Globus pallidus (tissue), 1 donor: ENCODE results near the gene CASK.

Experiments used
- DNase-seq: peaks from one replicate; pipeline ENCODE4 v3.0.0-alpha.2; 2015; ENCODE audit warnings: low spot score

The CASK gene

DNA sequence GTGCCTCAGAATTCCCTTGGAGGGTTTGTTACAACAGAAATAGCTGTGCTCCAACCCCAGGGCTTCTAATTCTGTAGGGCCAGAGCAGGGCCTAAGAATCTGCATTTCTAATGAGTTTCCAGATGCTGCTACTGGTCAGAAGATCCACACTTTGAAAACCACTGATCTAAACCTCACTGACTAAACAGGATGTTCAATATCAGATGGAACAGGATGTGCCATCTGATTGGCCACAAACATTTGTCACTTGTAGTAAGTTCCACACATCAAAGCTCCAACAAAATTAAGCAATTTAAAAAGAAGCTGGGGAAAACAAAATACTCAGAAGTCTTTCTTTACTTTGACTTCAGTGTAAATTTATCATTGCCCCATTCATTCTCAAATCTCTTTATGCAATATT is 14.3 kb downstream of the CASK start:
- DNase-seq: no peak

DNA sequence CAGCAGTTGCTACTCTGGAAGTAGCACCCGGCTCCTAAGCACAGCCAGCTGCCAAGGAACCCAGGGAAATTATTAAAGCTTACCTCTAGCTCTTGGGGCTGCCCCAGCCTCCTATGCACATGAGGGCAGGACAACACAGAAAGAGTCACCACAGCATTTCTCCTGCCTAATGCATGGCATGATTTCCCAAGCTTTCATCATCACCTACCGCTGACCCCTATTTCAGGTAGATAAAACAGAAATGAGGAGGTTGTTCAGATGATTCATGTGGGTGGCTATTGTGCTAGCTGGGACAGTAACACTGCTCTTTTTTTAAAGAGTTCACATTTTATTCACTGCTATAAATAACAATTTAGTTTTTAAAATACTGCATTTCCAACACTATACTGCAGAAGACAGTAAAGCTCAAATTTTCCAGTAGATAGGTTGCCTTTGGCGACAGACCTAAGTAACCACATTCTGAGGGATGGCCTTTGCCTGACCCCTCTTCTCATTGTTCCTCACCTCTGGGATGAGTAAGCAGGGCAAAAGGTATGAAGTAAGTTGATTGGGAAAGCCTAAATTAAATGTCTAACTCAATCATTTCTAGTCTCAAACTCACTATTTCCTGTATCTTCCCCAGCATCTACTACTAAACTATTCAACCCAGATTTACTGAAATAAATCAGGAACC is 16.7 kb downstream of the CASK start:
- no peak for DNase-seq

DNA sequence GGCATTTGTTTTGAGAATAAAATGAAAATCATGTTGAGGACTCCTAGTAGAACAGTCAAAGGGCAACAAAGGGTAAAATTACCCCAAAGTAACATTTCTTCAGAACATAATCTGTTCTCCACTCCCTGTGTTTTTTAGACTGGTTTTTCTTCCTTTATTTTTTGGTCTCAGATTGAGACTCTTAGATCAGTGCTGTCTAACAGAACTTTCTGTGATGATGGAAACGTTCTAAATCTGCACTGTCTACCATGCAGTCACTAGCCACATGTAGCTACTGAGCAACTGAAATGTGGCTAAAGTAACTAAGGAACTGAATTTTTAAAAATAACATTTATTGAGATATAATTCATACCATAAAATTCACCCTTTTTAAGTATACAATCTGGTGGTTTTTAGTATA is 19.8 kb downstream of the CASK start:
- no peak for DNase-seq

DNA sequence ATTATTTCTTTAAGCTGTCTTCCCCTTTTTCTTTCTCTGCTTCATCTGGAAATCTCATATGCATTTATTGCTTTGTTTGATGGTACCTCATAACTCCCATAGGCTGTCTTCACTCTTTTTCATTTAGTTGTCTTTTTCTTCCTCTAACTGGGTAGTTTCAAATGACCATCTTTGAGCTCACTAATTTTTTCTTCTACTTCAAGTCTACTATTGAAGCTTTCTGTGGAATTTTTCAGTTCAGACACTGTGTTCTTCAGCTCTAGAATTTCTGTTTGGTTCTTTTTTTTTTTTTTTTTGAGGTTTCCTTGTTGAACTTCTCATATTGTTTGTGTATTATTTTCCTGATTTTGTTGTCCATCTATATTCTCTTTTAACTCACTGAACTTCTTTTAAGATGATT is 23.0 kb downstream of the CASK start:
- DNase-seq: no peak

DNA sequence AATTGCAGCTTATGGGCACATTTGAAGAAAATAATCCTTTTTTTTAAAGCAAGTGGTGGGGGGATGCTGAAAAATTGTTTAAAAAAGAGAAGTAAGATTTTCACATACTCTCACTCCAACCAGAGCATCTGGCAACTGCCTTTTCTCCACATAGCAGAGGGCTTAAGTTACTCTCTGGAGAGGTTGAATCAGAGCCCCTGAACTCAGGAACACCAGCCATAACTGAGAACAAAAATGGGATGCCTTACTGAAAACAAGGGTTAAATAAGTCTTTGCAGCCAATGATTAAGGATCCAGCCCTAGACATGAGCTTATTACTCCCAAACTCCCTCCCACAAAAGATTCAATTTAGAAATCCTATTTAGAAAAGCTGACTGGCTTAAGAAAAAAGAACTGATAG is 27.5 kb downstream of the CASK start:
- no peak for DNase-seq

DNA sequence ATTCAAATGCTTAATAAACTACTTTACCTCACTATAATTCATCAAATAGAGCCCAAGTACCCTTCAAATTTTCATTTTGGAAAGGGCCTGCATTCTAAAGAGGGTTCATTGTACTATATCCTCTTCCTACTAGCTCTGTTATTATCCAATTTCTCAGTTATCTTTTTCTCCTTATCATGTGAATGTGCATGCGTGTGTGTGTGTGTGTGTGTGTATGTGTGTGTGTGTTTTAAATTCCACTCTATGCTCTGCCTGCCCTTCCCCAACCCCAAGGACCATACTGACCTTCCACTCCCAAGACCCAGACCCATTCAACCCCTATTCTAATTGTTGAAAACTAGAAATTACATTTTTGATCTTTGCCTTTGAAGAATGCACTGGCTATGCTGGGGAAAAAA is 33.3 kb downstream of the CASK start:
- DNase-seq: no peak

DNA sequence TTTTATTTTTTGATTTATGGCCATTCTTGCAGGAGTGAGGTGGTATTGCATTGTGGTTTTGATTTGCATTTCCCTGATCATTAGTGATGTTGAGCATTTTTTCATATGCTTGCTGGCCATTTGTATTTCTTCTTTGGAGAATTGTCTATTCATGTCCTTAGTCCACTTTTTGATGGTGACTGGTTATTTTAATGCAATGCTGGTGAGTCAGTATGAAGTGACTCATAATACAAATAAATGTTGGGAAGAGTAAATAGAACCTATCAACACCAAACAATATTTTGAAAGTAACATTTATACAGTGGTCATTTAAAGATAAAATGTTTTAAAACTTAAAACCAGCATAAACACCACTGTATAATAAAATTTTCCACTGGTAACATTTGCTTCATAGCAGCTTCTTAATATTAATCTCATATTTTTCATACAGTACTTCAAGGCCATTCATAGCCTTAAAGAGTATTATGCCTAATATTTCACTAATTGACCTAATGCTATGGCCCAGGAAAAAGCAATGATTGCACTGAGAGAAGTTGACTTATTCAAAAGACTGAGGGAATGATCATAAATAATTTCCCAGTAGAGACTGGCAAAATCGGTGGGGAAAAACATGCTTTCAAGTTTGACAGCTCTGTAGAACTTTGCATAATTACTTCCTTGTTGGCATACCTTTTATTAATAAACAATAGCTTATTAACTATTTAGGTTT is 33.9 kb downstream of the CASK start:
- DNase-seq: no peak

DNA sequence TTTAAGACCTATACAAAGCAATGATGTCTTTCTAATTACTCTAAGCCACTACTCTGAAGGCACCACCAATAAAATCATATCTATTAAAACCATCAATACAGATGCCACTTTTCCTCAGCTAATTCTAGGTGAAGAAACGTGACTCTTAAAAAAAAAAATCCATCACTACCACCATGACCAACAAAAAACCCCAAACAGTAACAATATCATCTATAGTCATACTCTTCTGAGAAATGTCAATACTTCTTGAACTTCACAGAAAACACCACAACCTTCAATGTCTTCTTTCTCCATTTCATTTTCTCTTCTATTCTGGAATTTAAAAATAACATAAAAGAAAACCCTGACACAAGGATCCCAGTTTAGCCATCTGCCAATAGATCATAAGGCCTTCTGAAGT is 35.7 kb downstream of the CASK start:
- no peak for DNase-seq

DNA sequence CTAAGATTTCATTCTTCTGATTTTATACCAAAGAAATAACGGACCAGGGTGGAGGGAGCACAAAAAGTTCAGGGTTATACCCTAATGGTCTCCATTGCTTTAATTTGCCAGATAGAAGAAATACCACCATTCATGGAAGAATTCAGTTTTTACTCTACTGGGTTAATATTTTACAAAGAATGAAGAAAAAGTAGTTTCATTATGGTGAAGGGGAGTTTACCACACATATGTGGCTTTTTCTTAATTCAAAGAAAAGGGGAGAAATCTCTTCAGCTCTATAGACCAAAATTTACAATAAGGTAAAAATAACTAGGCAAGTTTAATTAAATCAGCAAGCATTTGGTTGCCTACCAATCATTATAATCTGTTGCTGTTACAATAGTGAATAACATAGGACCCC is 37.6 kb downstream of the CASK start:
- no peak for DNase-seq

DNA sequence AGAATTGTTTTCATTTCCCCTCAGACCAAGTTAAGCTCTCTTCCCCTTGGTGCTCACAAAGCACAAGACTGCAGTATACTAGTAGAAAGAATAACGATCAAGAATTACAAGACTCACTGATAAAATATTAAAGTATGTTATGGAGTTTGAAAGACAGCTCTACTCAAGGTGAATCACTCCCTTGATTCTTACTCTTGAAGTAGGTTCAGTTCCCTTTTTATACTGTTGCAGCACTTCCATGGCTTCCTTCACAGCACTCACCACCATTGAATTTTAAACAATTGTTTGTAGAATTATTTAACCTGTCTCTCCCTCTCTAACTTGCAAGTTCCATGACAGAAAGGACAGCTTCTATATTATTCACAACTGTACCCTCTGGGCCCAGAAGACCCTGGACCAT is 42.2 kb downstream of the CASK start:
- DNase-seq: no peak

DNA sequence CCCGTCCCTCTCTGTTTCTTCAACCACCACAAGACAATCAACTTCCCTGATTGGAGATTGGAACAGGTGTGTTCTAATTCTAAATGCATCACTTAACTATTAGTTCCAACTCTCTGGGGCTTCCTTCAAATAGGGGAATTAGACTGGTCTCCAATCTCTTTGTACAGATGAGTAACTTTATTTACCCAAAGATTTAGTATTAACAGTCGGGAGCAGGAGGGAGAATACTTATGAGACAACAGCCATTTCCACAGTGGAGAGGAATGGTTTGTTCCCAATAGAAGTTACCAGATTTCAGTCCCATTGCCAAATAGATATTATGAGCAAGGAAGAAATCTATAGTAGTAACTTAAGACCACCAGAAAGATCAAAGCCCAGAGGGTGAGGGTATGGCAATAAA is 46.2 kb downstream of the CASK start:
- no peak for DNase-seq

DNA sequence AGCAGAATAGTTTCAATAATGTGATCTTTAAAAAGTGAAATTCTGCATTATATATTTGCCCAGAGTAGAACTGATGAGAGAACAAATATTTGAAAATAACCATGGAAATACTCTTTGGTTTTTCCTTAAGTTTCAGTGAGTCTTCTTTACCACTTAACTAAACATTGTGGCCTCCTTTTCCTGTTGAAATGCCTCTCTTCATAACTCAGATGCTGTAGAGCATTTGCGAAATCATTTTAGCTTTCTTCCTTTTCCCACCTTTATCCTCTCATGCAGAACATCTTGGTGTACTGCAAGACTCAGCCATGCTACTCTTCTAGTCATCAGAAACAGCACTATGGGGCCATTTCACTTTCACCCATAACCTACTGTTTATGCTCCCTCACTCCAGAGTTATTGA is 48.2 kb downstream of the CASK start:
- no peak for DNase-seq

DNA sequence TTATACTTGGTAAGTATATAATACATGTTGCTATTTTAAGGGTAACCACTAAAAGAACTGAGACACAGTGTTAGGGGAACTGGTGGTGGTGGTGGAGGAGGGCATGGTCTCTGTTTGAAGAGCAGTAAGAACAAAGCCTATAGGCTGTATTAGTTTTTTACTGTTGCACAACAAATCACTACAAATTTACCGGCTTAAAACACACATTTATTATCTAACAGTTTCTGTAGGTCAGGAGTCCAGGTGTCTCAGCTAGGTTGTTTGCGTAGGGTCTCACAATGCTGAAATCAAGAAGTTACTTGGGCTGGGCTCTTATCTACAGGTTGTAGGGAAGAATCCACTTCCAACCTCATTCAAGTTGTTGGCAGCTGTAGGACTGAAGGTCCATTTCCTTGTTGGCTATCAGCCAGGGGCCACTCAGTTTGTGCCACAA is 52.6 kb downstream of the CASK start:
- no peak for DNase-seq

DNA sequence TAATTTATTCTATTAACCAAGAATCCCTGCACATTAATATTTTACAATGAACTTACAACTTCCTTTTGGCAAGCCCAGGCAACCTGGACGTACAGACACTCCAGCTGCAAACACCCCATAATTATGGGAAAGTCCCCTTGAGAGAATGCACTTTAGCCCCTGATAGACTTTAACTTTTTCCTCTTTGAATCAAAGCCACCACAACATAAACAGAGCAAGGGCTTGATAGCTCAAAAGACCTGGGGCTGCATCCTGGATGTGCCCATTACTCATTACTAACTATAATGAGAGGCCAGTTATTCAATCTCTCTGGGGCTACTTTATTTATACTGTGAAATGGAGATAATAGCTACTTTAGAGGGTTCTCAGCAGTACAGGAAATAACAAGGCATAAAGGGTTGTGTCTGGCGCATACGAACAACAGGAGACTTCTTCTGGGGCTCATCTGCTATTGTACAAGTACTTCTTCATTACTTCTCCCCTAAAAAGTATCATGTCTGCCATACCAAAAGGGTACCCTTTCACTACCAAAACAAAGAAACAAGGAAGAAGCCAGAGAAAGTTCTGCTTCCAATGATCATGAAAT is 54.9 kb downstream of the CASK start:
- DNase-seq: no peak

DNA sequence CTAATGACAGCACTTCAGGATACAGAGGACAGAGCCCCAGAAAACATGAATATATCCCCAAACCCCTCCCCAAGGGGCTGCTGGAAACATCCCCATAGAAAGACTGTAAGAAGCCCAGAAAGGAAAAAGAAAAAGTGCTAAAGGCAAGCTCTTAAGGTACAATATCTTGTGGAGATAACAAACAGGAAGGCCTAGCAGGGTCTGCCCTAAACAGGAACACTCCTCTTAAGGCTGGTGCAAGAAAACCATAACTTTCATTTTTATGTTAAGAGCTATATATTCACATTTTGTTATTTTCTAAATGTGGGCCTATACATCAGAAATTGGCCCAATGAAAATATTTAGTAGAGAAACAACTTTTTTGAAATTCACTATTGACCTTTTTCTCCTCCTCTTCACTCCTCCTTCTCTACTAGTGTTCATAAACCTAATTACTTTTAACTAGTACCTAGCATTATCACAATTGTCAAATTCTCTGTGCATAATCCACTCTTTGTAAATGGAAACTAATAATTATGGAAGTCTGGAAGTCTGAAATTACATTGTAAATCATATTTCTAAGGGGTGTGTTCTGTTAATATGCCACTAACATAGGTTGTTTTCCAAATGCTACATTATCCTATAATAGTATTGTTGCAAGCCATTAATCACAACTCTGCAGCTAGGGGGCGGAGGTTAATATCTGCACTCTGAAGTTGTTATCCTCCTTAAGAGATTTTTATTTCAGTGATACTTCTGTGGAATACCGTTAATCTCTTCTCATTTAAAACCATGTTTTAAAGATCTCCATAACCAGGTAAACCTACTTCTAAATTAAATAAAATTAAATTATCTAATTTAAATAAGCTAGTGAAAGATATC is 59.8 kb downstream of the CASK start:
- DNase-seq: no peak

DNA sequence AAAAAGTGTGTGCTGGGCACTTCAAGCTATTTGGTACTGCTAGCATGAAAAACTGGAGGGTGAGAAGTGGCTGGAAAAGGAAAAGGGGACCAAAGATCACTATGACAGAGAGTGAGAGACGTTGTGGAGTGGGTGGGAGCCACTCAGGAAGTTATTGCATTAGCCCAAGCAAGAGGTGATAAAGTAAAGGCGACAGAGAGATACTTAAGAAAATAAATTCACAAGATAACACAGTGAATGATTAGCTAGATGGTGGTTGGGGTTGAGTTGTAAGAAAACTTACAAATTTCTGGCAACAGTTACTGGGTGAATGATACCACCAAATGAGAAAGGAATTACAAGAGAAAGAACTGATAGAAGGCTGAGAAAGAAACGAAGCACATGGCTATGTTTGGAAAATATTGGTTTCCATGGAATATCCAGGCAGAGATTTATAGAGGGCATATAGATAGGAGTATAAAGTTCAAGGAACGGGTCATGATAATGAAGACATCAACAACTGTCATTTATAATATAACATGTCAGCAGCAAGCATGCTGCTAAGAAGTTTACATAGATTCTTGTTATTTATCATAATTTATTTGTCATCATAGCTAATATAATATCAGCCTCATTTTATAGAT is 60.7 kb downstream of the CASK start:
- no peak for DNase-seq

DNA sequence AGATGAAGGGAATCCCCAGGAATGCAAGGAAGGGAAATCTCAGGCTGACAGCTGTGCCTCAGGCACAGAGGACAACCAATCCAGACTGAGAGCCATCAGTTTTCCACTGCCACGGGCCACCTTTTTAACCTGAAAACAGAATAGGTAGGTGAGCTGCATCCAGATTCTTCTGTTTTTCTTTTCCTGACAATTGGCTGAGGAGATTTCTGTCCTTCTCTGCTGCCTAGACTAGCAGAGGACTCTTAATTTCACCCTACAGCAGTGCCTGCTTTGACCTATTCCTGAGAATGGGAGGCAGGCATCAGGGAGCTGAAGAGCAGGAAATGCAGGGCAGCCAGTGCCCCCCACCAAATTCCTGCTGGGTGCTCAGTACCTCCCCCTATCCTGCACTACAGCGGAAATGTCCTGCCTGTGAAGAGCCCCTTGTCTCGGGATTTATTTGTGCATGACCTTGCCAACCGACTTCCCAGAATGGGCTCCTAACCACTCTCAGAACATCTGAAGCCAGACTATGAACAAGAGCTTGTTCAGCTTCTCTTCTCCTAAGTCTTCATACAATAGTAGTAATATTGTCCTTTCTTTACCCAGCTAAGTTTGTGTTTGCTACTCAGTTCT is 65.1 kb downstream of the CASK start:
- DNase-seq: no peak

DNA sequence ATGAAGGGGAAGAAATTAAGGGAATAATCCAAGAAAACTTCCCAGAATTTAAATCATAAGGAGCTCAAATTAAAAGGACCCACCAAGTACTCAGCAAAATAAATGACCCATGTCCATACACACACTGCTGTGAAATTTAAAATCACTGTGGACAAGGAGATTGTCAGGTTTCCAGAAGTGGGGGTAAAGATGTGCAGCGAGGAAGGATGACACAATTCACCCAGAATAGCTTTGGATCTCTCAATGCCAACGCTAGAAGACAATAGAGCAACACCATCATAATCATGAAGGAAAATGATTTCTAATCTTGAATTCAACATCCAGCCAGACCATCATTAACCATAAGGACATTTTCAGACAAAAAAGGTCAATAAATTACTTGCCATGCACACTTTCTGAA is 65.7 kb downstream of the CASK start:
- no peak for DNase-seq

DNA sequence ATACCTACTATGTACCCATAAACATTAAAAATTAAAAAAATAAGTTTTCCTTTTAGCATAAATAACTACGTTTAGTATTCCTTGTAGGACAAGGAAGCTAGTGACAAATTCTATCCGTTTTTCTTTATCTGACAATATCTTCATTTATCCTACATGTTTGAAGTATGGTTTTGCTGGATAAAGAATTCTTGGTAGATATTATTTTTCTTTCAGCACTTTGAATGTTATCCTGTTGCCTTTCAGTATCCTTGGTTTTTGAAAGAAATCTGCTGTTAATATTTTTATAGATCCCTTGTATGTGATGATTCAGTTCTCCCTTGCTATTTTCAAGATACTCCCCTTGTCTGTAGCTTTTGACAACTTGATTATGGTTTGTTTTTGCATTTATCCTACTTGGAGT is 76.6 kb downstream of the CASK start:
- DNase-seq: no peak

DNA sequence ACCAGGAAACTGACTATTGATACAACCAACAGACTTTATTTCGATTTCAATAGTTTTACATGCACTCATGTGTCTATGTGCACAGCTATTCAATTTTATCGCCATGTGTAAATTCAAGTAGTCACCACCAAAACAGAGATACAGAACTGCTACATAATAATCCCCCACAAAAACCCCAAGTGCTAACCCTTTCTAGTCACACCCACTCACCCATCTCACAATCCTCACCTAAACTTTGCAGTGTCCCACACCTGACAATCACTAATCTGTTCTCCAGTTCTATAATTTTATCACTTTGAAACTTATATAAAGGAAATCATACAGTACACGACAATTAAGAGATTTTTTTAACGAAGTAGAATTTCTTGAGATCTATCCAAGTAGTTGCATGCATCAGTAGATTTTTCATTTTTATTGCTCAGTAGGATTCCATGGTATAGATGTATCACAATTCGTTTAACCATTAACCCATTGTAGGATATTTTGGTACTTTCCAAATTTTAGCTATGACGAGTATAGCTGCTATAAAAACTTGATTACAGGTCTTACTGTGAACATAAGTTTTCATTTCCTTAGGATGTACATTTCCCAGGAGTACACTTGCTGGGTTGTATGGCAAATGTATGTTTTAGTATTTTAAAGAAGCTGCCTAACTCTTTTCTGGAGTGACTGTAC is 85.9 kb downstream of the CASK start:
- DNase-seq: no peak

DNA sequence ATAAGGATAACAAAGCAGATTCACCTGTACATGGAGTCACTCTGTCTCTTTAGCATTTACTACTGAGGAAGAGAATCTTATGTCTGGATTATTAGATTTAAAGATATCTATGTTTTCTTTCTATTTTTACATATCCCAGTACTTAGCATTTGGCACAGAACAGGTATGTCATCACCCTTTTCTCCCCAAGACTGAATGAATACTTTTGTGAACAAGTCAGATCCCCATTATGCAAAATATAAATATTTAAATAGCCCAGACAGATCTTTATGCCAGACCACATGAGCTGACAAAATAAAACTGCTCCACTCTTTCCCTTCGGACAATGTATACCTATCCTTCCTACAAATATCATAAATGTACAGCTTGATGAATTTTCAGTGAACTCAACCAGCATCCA is 94.5 kb downstream of the CASK start:
- no peak for DNase-seq
